Gastrocnemius medialis (tissue), 4 donors: ENCODE data around the gene AJM1.

Experiments
- POLR2A ChIP-seq, 2 donors: fragments of 450-650 bp; IDR thresholded peaks; one replicate each; pipeline ENCODE4 v1.6.1; 2017; ENCODE audit warnings: antibody characterized with exemption in 2 of 2, mild to moderate bottlenecking in 2 of 2, moderate library complexity in 2 of 2
- TF ChIP-seq, protein P1 (sequence below), 5 experiments: fragments of 450-650 bp in 3 of 5; fragments of 200-600 bp in 2 of 5; sonication (generic) in 2 of 5; IDR thresholded peaks in 4 of 5; conservative IDR thresholded peaks in 1 of 5; 1 replicate in 4 of 5; 2 replicates in 1 of 5; pipeline ENCODE4 v1.5.1; 2016 to 2019; ENCODE audit warnings: antibody characterized with exemption in 5 of 5, mild to moderate bottlenecking in 3 of 5, moderate library complexity in 3 of 5

DNA sequence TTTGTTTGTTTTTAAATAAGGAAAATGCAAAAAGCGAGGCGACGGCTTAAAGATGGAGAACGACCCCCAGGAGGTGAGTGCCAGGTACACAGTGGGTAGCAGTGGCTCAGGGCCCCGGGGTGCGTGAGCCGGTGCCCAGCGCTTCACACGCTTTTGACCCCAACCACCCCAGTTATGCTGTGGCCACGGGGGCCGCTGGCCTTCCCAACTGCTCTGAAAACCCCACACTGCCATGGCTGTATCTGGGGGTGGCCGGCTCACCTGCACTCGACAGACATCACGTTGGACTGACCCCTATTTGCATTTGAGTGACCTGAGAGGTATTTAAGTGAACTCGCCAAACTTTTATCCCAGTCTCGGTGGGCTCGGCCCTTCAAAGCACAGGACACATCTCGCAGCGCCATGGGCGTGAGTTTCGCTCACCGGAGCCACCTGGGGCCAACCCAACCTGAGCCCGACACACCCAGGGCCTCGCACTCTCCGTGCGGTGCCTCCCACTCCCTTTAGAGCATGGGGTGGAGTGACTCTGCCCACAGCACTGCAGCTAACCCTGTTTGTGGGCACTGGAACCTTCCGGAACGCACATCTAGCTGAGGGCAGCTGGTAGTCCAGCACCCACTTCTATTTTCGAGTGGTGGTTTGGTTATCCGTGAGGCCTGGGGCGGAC is 13.7 kb upstream of the AJM1 start:
- no peak for TF ChIP-seq POLR2A (IDR thresholded peaks at IDR 0.05)
- TF ChIP-seq, protein P1, sequence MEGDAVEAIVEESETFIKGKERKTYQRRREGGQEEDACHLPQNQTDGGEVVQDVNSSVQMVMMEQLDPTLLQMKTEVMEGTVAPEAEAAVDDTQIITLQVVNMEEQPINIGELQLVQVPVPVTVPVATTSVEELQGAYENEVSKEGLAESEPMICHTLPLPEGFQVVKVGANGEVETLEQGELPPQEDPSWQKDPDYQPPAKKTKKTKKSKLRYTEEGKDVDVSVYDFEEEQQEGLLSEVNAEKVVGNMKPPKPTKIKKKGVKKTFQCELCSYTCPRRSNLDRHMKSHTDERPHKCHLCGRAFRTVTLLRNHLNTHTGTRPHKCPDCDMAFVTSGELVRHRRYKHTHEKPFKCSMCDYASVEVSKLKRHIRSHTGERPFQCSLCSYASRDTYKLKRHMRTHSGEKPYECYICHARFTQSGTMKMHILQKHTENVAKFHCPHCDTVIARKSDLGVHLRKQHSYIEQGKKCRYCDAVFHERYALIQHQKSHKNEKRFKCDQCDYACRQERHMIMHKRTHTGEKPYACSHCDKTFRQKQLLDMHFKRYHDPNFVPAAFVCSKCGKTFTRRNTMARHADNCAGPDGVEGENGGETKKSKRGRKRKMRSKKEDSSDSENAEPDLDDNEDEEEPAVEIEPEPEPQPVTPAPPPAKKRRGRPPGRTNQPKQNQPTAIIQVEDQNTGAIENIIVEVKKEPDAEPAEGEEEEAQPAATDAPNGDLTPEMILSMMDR (IDR thresholded peaks at IDR 0.05 in 4 of 5, conservative IDR thresholded peaks at IDR 0.05 in 1 of 5): no peak
